ENCODE measurements around the gene KRTAP1-3.

- TF ChIP-seq CTCF (IDR thresholded peaks at IDR 0.05) (no peak), POLR2A (IDR thresholded peaks at IDR 0.05) (no peak)
Observed at GRCh38 chr17:40992666-40993065, 42.0 kb downstream of the KRTAP1-3 start.
